Measurements from ENCODE around the gene TRMT10C. TPM values are rescaled to one million over a fixed set of nuclear protein-coding genes. Genes with fewer than 3 reads are reported as not detected.
A peak's percentile ranks its signal among the peaks of the same experiment; 100 is the strongest.

The TRMT10C gene
- polyA plus RNA-seq, 3 donors: 4.1 to 21.0 (median 14.6) TPM

GRCh38 chr3:101518421-101518871 lies 43.2 kb upstream of the TRMT10C start:
- Histone ChIP-seq H3K9me3 (replicated peaks in 1 of 2; ENCODE audit: control insufficient read depth in 1 of 2, insufficient read depth in 1 of 2, low read length in 2 of 2) (no peaks in the 10 kb centered on the region), H3K9ac (ENCODE audit: insufficient read depth, low read length, poor library complexity, severe bottlenecking) (no peak overlapping the region), H2AFZ (ENCODE audit: insufficient read depth, low read depth, low read length, poor library complexity, severe bottlenecking) (no peak overlapping the region), H3K79me2 (ENCODE audit: insufficient read depth, low read length) (no peaks in the 10 kb centered on the region), H3K27ac (ENCODE audit: low read depth in 1 of 2, low read length in 2 of 2) (no peak overlapping the region), H3K4me2 (replicated peaks; ENCODE audit: extremely low read depth, low read length, poor library complexity, severe bottlenecking) (no peak overlapping the region), H3K4me1 (ENCODE audit: control insufficient read depth in 1 of 2, insufficient read depth in 2 of 2, low read length in 2 of 2) (peaks cover 5 to 6% of the 10 kb centered on the region in 2 donors), H3K27me3 (ENCODE audit: control insufficient read depth in 2 of 2, insufficient read depth in 2 of 2, low read length in 2 of 2) (no peaks in the 10 kb centered on the region), H3K36me3 (replicated peaks in 1 of 2; ENCODE audit: control insufficient read depth in 1 of 2, insufficient read depth in 2 of 2, low read length in 2 of 2) (no peaks in the 10 kb centered on the region), H3K4me3 (replicated peaks in 1 of 3; ENCODE audit: low read depth in 2 of 3, low read length in 3 of 3) (no peak overlapping the region), H4K20me1 (ENCODE audit: insufficient read depth, low read length) (no peaks in the 10 kb centered on the region)
- 71% methylated on average over 1 of the region's 3 CpGs for WGBS (ENCODE audit: insufficient coverage)
- intact Hi-C loops (cut with micrococcal nuclease): loop anchor here in 1 of 2 donors (10.0 kb wide), 1 partner anchor 46 kb away; the partner anchor contains the start of gene TRMT10C
- Mint-ChIP-seq H3K4me1 (peaks cover under 1% of the 10 kb centered on the region), H3K27ac (peak overlapping the region in 1 of 7 donors; percentile 30), H3K4me3 (no peak overlapping the region), H3K36me3 (no peaks in the 10 kb centered on the region), H3K27me3 (ENCODE audit: low read depth in 3 of 3) (peaks cover 0 to 4% (median 2%) of the 10 kb centered on the region in 3 donors), H3K9me3 (no peaks in the 10 kb centered on the region)
- no peak for DNase-seq
- TF ChIP-seq, protein P1, sequence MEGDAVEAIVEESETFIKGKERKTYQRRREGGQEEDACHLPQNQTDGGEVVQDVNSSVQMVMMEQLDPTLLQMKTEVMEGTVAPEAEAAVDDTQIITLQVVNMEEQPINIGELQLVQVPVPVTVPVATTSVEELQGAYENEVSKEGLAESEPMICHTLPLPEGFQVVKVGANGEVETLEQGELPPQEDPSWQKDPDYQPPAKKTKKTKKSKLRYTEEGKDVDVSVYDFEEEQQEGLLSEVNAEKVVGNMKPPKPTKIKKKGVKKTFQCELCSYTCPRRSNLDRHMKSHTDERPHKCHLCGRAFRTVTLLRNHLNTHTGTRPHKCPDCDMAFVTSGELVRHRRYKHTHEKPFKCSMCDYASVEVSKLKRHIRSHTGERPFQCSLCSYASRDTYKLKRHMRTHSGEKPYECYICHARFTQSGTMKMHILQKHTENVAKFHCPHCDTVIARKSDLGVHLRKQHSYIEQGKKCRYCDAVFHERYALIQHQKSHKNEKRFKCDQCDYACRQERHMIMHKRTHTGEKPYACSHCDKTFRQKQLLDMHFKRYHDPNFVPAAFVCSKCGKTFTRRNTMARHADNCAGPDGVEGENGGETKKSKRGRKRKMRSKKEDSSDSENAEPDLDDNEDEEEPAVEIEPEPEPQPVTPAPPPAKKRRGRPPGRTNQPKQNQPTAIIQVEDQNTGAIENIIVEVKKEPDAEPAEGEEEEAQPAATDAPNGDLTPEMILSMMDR (IDR thresholded peaks at IDR 0.05): no peak

DNA sequence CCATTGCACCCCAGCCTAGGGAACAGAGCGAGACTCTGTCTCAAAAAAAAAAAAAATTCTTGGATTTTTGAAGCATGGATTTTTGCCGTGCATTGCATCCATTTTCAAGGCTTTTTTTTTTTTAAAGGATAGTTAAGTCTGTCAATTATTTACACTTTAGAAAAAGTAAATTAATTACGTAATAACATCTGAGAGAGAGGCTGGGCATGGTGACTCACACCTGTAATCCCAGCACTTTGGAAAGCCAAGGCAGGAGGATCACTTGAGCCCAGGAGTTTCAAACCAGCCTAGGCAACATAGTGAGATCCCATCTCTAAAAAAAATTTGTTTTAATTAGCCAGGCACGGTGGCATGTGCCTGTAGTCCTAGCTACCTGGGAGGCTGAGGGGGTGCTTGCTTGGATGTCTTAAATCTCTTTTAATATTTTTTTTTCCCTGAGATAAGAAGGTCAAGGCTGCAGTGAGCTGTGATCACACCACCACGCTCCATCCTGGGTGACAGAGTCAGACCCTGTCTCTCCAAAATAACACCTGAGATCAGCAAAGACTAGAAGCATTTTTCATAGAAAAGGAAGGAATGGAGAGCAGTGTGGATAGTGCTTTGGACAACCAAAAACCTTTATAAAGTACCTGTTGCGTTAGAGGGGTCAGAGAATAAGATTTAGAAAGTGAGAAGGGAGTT lies 41.8 kb upstream of the TRMT10C start:
- peaks cover 0 to 4% (median 2%) of the 10 kb centered on the region in 3 donors for H3K27me3 Mint-ChIP-seq (ENCODE audit: low read depth in 3 of 3)
- no peaks in the 10 kb centered on the region for H3K27me3 ChIP-seq (ENCODE audit: control insufficient read depth in 2 of 2, insufficient read depth in 2 of 2, low read length in 2 of 2)
- no peaks in the 10 kb centered on the region for H3K79me2 ChIP-seq (ENCODE audit: insufficient read depth, low read length)
- intact Hi-C loops (cut with micrococcal nuclease): loop anchor here in 1 of 2 donors (10.0 kb wide), 1 partner anchor 45 kb away; the partner anchor contains the start of gene TRMT10C
- no peaks in the 10 kb centered on the region for H3K36me3 ChIP-seq (replicated peaks in 1 of 2; ENCODE audit: control insufficient read depth in 1 of 2, insufficient read depth in 2 of 2, low read length in 2 of 2)
- no peaks in the 10 kb centered on the region for H3K36me3 Mint-ChIP-seq
- no peak overlapping the region for H3K4me2 ChIP-seq (replicated peaks; ENCODE audit: extremely low read depth, low read length, poor library complexity, severe bottlenecking)
- H3K27ac Mint-ChIP-seq: no peak overlapping the region
- H3K9me3 Mint-ChIP-seq: no peaks in the 10 kb centered on the region
- no peak overlapping the region for H3K4me3 Mint-ChIP-seq
- no peaks in the 10 kb centered on the region for H4K20me1 ChIP-seq (ENCODE audit: insufficient read depth, low read length)
- no peaks in the 10 kb centered on the region for H3K9me3 ChIP-seq (replicated peaks in 1 of 2; ENCODE audit: control insufficient read depth in 1 of 2, insufficient read depth in 1 of 2, low read length in 2 of 2)
- H2AFZ ChIP-seq (ENCODE audit: insufficient read depth, low read depth, low read length, poor library complexity, severe bottlenecking): no peak overlapping the region
- H3K9ac ChIP-seq (ENCODE audit: insufficient read depth, low read length, poor library complexity, severe bottlenecking): no peak overlapping the region
- TF ChIP-seq, protein P1 (IDR thresholded peaks at IDR 0.05): no peak
- WGBS (ENCODE audit: insufficient coverage): no CpG with 5 or more reads among the region's 6 CpGs
- DNase-seq: no peak
- H3K4me1 Mint-ChIP-seq: no peaks in the 10 kb centered on the region
- H3K4me3 ChIP-seq (replicated peaks in 1 of 3; ENCODE audit: low read depth in 2 of 3, low read length in 3 of 3): no peak overlapping the region
- H3K4me1 ChIP-seq (ENCODE audit: control insufficient read depth in 1 of 2, insufficient read depth in 2 of 2, low read length in 2 of 2): no peaks in the 10 kb centered on the region
- H3K27ac ChIP-seq (ENCODE audit: low read depth in 1 of 2, low read length in 2 of 2): no peak overlapping the region

All from CD14-positive monocyte (primary cell).